T1000 (cell line): ENCODE measurements around the gene MTURN.
"Not testable (repeated sequence)": the region's sequence is repeated elsewhere in the genome, so short reads cannot be mapped to it uniquely, and the experiment has no call there.

Experiments
- DNase-seq: peaks from one replicate; lab custom pipeline; 2025; ENCODE audit warnings: mixed read lengths; lab: John Stamatoyannopoulos, UW

Gene MTURN

GRCh38 chr7:30134611-30135300 is at the start of gene MTURN:
Gene MTURN, plus strand, starts transcription at chr7:30134986. Its CDS starts 151 bp downstream, at chr7:30135137.
- DNase-seq = peak; percentile 80

GRCh38 chr7:30086529-30086928 is 48.3 kb upstream of the MTURN start:
- DNase-seq = no peak

GRCh38 chr7:30087371-30087770 is 47.4 kb upstream of the MTURN start:
- DNase-seq = no peak

GRCh38 chr7:30088362-30088761 is 46.4 kb upstream of the MTURN start:
- no peak for DNase-seq

- no peak for DNase-seq
These were observed 44.7 kb upstream of the MTURN start for GRCh38 chr7:30090111-30090510.

- DNase-seq = no peak
These were observed 43.3 kb upstream of the MTURN start for GRCh38 chr7:30091491-30091912.

GRCh38 chr7:30091987-30092386 is 42.8 kb upstream of the MTURN start:
- no peak for DNase-seq

GRCh38 chr7:30093420-30093952 is 41.3 kb upstream of the MTURN start:
- no peak for DNase-seq

GRCh38 chr7:30098599-30098998 is 36.2 kb upstream of the MTURN start:
- not testable (repeated sequence) for DNase-seq

- DNase-seq = no peak
These were observed 32.5 kb upstream of the MTURN start for GRCh38 chr7:30102281-30102680.

- no peak for DNase-seq
These were observed 30.6 kb upstream of the MTURN start for GRCh38 chr7:30104157-30104556.

GRCh38 chr7:30112103-30112713 is 22.6 kb upstream of the MTURN start:
- DNase-seq = no peak

- no peak for DNase-seq
These were observed 21.6 kb upstream of the MTURN start for GRCh38 chr7:30113144-30113543.

- no peak for DNase-seq
These were observed 20.1 kb upstream of the MTURN start for GRCh38 chr7:30114536-30115238.

- no peak for DNase-seq
These were observed 19.0 kb upstream of the MTURN start for GRCh38 chr7:30115709-30116297.

GRCh38 chr7:30116771-30117170 is 18.0 kb upstream of the MTURN start:
- DNase-seq = no peak

- DNase-seq = no peak
These were observed 16.9 kb upstream of the MTURN start for GRCh38 chr7:30117896-30118295.

- DNase-seq = no peak
These were observed 14.8 kb upstream of the MTURN start for GRCh38 chr7:30119890-30120577.

- no peak for DNase-seq
These were observed 813 bp upstream of the MTURN start for GRCh38 chr7:30133736-30134610.

GRCh38 chr7:30135301-30136116 is 723 bp downstream of the MTURN start:
- DNase-seq = peak; percentile 55
